HepG2 (cell line): Measurements from ENCODE around the gene RASL10A. TPM values are rescaled to one million over a fixed set of nuclear protein-coding genes. Genes with fewer than 3 reads are reported as not detected.

Experiments used
- MED1 ChIP-seq: sonication (generic); formaldehyde crosslinking; IDR thresholded peaks from 2 replicates; pipeline ENCODE4 v1.4.0; 2020; ENCODE audit warnings: missing genetic modification reagents
- PAF1 ChIP-seq: IDR thresholded peaks from 2 replicates; pipeline ENCODE4 v1.6.1; 2016; ENCODE audit warnings: missing genetic modification reagents, missing compliant biosample characterization
- POLR2AphosphoS2 ChIP-seq: IDR thresholded peaks from 2 replicates; pipeline ENCODE4 v1.6.1; 2011; ENCODE audit warnings: low read depth, low read length, improper control_type of control experiment
- RERE ChIP-seq: IDR thresholded peaks from 2 replicates; pipeline ENCODE4 v1.6.1; 2016; ENCODE audit warnings: low read depth, missing genetic modification reagents, missing compliant biosample characterization
- SIX1 ChIP-seq: sonication (generic); formaldehyde crosslinking; IDR thresholded peaks from 2 replicates; pipeline ENCODE4 v1.4.0; 2020; ENCODE audit warnings: missing genetic modification reagents, borderline replicate concordance
- SSRP1 ChIP-seq: IDR thresholded peaks from 2 replicates; pipeline ENCODE4 v1.6.1; 2016; ENCODE audit warnings: control low read depth
- TBX2 ChIP-seq: sonication (generic); formaldehyde crosslinking; IDR thresholded peaks from 2 replicates; pipeline ENCODE4 v1.5.0; 2020; ENCODE audit warnings: missing genetic modification reagents, mild to moderate bottlenecking, borderline replicate concordance
- ZBTB38 ChIP-seq: sonication (generic); formaldehyde crosslinking; IDR thresholded peaks from 2 replicates; pipeline ENCODE4 v1.5.1; 2020; ENCODE audit warnings: mild to moderate bottlenecking, missing genetic modification reagents
- ZNF20 ChIP-seq: sonication (generic); formaldehyde crosslinking; IDR thresholded peaks from 2 replicates; pipeline ENCODE4 v1.4.0; 2020; ENCODE audit warnings: mild to moderate bottlenecking, moderate library complexity, missing genetic modification reagents
- ZNF275 ChIP-seq: sonication (generic); formaldehyde crosslinking; IDR thresholded peaks from 2 replicates; pipeline ENCODE4 v1.8.0; 2022; ENCODE audit warnings: missing genetic modification reagents, mild to moderate bottlenecking, inconsistent platforms, borderline replicate concordance
- ZNF503 ChIP-seq: sonication (generic); formaldehyde crosslinking; IDR thresholded peaks from 2 replicates; pipeline ENCODE4 v1.4.0; 2020; ENCODE audit warnings: missing genetic modification reagents
- ZNF619 ChIP-seq: sonication (generic); formaldehyde crosslinking; IDR thresholded peaks from 2 replicates; pipeline ENCODE4 v1.4.0; 2020; ENCODE audit warnings: mild to moderate bottlenecking, missing genetic modification reagents
- polyA plus RNA-seq, 8 experiments: library from polyadenylated mRNA; depleted of rRNA in 3 of 8; stranded (reverse) in 7 of 8; unstranded in 1 of 8; fragments of >200 nt; fragmentation: Illumina TruSeq in 4 of 8; extraction: Trizol in 4 of 8; gene quantifications; 2 replicates each; pipeline versions ENCODE4 v1.2.1 to v1.2.3, GENCODE V29; 2011 to 2016; ENCODE audit warnings: low read depth in 4 of 8, missing spikeins in 1 of 8, mixed read lengths in 1 of 8; ENCODE audit not compliant: insufficient read depth in 1 of 8
- total RNA-seq, 5 experiments: library from RNA; depleted of rRNA; stranded (reverse); fragments of >200 nt; fragmentation: Illumina TruSeq; extraction: Trizol; gene quantifications; 2 replicates each; pipeline ENCODE4 v1.2.3, GENCODE V29; 2016; ENCODE audit warnings: low read depth in 1 of 5
- TF ChIP-seq, protein P1 (sequence below): IDR thresholded peaks from 2 replicates; pipeline ENCODE4 v1.6.1; 2016; ENCODE audit warnings: low read depth, control low read depth

The RASL10A gene
- total and polyA plus RNA-seq, 2 of the 13 experiments (the other 11 are each of a cell fraction or from before 2014, with no cell fraction given): 0.05 to 0.22 TPM

DNA sequence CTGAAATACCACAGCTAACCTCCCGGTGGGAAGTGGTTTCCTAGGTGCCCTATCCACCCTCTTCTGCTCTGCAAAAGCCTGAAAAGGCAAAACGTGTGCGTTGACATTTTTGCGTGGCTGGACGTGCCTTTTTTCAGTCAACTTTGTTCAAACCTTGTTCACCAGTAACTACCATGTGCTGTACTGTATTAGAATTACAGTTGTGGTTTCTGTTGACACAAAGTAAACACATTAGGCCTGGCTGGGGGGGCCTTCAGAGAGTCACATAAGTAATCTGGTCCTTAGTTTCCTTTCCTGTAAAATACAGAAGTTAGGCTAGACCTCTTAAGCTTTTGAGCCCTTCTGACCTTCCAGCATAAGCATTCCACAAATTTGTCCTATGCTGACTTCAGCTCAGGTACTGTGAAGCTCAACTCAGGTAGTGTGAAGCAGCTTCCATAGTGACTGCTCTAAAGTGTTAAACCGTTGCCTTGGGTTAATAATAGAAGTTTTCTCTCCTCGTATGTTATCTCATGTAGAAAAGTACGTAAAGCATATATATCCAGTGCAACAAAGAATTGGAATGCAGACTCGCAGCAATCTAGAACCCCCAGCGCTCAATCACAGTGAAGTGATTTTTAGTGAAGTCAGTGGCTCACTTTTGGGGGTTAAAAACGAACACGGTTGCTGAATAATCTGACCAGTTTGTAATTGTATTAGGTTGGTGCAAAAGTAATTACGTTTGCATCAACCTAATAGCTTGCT, 45.6 kb downstream of the RASL10A start (continued):
- TF ChIP-seq RERE (CRISPR knock-in tag): no peak
- TF ChIP-seq ZNF619 (CRISPR knock-in tag): no peak
- TF ChIP-seq PAF1 (CRISPR knock-in tag): 0 out of 2 replicates have a peak, but pooled peaks have one; percentile 23
- TF ChIP-seq ZNF503 (CRISPR knock-in tag): no peak
- TF ChIP-seq TBX2: peak; percentile 30; the same call in 1 of the 2 replicates
- no peak for TF ChIP-seq SIX1 (CRISPR knock-in tag)
- TF ChIP-seq POLR2AphosphoS2: 0 out of 2 replicates have a peak, but pooled peaks have one; percentile 44
- TF ChIP-seq, protein P1, sequence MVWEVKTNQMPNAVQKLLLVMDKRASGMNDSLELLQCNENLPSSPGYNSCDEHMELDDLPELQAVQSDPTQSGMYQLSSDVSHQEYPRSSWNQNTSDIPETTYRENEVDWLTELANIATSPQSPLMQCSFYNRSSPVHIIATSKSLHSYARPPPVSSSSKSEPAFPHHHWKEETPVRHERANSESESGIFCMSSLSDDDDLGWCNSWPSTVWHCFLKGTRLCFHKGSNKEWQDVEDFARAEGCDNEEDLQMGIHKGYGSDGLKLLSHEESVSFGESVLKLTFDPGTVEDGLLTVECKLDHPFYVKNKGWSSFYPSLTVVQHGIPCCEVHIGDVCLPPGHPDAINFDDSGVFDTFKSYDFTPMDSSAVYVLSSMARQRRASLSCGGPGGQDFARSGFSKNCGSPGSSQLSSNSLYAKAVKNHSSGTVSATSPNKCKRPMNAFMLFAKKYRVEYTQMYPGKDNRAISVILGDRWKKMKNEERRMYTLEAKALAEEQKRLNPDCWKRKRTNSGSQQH (CRISPR knock-in tag): 0 out of 2 replicates have a peak, but pooled peaks have one; percentile 62
- TF ChIP-seq ZNF275: 0 out of 2 replicates have a peak, but pooled peaks have one; percentile 50
- no peak for TF ChIP-seq SSRP1 (CRISPR knock-in tag)
- TF ChIP-seq ZNF20 (CRISPR knock-in tag): peak; percentile 77; the same call in 1 of the 2 replicates
- TF ChIP-seq MED1: peak; percentile 16; the same call in 1 of the 2 replicates
- no peak for TF ChIP-seq ZBTB38
